Suprapubic skin (tissue), 3 donors: ENCODE measurements around the gene MMP13.

ENCODE experiments used
- CTCF ChIP-seq, 2 donors: fragments of 200-600 bp in 1 of 2; fragments of 450-650 bp in 1 of 2; sonication (generic) in 1 of 2; IDR thresholded peaks; one replicate each; pipeline ENCODE4 v1.5.1; 2016 to 2019; ENCODE audit warnings: antibody characterized with exemption in 2 of 2, mild to moderate bottlenecking in 1 of 2, moderate library complexity in 1 of 2
- POLR2A ChIP-seq, 2 donors: fragments of 450-650 bp; IDR thresholded peaks; one replicate each; pipeline ENCODE4 v1.6.1; 2017; ENCODE audit warnings: antibody characterized with exemption in 2 of 2, mild to moderate bottlenecking in 2 of 2, moderate library complexity in 2 of 2

- TF ChIP-seq CTCF (IDR thresholded peaks at IDR 0.05) (no peak), POLR2A (IDR thresholded peaks at IDR 0.05) (no peak)
Measured at GRCh38 chr11:102989379-102990047, 34.0 kb upstream of the MMP13 start.
